NCI-H146 treated with DMSO at 0.1 percent for 48 hours (cell line): ENCODE results near the gene MYO1A.
A peak's percentile ranks its signal among the peaks of the same experiment; 100 is the strongest.
"Not testable (repeated sequence)": the region's sequence is repeated elsewhere in the genome, so short reads cannot be mapped to it uniquely, and the experiment has no call there.

Source experiments
- DNase-seq: peaks from one replicate; lab custom pipeline; 2025; ENCODE audit not compliant: unreplicated experiment; lab: John Stamatoyannopoulos, UW

MYO1A gene

DNA sequence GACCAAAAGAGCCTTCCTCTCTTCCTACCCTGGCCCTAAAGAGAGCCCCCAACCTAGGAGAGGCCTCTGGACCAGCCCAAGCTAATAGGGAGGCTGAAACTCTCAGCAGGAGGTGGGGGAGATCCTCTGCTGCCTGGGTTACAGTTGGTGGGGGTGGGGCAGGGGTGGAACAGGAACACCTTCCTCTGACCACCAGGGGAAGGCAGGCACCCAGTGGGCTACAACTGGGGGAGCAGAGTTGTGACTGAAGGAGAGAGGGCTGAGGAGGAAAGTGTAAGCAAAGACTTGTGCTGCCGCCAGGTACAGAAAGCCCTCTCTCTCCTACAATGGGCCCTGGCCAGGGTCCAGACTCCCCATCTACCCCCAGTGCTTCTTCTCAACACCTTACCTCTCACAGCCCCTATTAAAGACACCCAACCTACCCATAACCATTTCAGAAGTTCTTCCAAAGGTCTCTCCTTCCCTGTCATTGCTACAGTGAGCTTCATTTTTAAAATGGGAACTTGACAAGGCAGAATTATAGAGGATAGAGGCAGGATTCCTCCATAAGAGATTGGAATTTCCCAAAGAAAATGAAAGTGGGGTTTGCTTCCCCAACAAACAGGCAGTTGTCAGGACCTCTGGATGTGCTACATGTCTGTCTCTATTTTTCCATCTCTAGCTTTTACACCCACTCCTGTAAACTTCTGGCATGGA, 1.4 kb downstream of the MYO1A start:
- no peak for DNase-seq

DNA sequence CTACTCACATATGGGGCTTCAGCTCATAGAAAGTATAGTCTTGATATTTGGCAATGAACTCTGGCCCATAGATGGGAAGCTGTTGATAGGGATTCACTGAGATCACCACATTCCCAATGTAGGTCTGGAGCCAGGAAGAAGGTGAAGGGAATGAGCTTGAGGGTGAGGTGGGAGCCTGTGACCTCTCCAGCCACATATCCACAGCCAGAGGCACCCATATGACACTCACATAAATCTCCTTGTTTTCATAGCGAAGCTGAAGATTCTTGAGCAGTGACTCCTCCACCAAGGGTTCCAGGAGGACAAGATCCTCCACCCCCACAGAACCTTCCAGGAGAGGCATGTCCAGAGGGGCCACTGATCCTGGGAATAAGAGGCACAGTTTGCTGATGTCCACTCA, 1.9 kb downstream of the MYO1A start:
- no peak for DNase-seq

DNA sequence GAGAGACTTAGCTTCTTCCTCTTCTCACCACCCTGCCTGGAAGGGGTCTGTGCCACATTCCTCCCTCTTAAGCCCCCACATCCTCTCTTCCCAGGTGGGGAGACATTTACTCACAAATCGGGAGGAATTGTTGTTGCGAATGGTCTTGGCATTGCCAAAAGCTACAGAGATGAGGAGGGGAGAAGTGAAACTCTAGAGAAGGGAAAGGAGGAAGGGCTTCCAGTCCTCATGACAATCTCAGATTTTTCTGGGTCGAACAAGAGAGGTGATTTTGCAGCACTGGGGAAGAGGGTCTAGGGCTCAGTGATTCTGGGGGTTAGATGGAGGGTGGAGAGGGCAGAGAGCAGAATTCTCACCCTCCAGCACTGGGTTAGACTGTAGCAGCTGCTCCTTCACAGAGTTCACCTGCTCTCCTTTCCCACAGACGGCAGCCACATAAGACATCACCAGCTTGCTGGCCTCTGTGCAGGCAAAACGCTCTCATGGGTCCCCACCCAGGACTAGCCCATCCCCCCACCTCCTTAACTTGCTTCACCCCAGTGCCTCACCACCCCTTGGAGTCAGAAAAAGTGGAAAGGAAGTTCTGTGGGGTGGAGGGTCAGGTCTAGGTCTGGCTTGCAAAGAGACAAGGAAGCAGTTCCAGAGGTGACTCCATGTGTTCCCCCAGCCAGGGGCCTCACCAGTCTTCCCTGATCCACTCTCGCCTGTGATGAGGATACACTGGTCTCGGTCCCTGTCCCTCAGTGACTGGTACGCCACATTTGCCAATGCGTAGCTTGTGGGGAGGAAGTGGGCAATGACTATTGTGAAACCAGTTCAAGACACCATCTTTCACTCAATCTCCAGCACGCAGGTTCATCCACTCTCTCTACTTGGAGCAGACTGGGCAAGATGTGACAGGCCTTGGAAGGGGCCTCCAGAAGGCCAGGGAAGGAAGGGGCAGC, 2.7 kb downstream of the MYO1A start:
- DNase-seq: no peak

DNA sequence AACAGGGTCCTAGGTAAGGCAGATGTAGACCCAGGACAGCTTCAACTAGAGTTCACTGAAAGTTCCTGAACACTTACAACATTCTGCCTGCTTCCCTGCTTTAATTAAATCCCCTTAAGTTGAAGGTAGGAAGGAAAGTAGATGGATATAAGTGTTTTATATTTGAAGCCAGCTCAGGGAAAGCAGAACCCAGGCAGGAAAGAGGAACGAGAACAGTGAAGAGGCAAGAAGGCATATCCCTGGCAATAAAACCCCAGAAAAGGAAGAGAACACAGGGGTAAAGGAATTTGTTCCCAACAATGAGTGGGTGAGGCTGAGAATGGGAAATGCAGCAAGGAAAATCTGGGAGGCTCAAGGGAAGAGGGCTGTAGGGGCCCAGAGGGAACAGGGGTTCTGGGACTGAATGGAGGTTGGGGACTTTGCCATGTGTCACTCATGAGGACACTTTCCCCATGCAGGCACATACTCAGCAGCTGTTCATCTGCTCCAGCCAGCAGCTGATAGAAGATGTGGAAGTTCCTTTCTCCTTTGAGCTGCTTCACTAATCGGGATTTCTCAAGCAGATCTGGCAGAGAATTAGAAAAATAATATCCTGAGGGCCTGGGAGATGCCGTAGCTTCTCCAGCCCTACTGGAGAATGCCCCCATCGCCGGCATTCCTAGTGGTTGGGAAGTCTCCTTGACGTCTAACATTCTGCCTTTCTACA, 3.7 kb downstream of the MYO1A start:
- DNase-seq: no peak

DNA sequence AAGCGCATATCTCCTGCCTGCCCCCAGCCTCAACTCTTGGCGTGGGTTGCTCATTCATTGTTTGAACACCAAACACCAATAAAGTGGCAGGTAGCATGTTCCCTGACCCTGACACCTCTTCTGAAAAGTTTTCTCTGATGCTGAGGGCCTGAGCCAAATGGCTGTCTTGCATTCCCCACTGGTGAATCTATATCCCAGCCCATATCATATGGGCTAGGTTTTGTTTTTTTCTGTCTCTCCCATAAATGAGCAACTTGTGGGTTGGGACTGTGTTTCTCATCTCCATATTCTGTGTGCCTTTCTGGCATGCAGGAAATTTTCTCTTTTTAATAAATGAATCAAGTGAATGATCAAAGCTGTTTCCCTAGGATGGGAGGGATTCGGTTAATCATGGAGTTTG, 5.0 kb downstream of the MYO1A start:
- no peak for DNase-seq

DNA sequence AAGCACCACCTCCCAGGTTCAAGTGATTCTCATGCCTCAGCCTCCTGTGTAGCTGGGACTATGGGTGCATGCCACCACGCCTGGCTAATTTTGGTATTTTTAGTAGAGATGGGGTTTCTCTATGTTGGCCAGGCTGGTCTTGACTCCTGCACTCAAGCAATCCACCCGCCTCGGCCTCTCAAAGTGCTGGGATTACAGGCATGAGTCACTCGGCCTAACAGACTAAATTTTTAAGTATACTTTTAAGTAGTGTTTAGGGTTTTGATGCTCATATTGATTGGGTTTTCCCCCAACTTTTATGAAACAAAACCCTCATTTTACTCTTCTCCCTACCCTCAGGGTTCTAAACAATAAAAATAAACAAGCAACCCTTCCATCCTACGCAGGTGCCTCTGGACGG, 5.5 kb downstream of the MYO1A start:
- DNase-seq: no peak

DNA sequence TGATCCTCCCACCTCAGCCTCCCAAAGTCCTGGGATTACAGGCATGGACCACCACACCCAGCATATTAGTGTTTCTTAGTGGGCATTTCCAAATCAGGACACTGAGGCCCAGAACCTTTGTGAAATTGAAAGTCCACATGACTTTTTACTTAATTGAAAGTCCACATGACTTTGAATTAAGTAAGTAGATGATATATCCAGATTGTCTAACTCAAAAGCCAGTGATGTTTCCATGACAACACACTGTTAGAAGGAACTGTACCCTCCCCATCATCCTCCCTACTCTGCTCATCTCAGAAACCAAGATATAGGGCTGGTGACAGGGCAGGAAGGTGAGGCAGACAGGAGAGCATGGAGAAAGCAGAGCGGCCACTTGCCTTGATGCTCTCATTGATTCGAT, 7.2 kb downstream of the MYO1A start:
- DNase-seq: no peak

DNA sequence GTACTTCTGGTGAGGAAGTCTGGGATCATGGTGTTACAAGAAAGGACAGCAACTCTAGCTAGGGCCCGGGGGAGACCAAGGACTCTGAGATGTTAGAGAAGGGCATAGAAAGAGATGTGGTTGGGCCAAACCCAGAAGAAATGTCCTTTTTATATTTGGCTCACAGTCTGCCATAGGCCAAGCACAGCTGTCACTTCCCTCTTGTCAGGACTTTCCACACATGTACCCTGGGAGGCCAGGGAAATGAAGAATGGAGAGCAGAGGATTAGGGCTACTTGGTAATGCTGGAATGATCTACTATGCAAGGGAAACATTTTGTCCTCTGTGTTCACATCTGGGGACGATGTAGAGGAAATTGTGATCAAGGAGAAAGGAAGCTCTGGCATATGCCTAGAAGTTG, 9.2 kb downstream of the MYO1A start:
- DNase-seq: no peak

DNA sequence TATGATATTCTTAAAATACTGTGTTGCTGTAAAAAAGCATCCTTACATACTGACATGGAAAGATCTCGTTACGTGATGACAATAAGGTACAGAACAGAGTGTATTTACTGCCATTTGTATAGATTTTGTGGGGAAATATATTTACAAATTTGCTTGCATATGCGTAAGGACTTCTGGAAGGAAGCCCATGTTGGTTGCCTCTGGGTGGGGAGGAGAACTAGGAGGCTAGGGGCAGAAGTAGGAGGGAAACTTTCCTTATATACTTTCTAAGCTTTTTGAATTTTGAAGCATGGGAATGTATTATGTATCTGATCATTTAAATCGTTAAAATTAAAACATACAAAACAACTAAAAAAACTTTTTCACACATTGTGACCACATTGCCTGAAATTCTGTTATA, 9.7 kb downstream of the MYO1A start:
- no peak for DNase-seq

DNA sequence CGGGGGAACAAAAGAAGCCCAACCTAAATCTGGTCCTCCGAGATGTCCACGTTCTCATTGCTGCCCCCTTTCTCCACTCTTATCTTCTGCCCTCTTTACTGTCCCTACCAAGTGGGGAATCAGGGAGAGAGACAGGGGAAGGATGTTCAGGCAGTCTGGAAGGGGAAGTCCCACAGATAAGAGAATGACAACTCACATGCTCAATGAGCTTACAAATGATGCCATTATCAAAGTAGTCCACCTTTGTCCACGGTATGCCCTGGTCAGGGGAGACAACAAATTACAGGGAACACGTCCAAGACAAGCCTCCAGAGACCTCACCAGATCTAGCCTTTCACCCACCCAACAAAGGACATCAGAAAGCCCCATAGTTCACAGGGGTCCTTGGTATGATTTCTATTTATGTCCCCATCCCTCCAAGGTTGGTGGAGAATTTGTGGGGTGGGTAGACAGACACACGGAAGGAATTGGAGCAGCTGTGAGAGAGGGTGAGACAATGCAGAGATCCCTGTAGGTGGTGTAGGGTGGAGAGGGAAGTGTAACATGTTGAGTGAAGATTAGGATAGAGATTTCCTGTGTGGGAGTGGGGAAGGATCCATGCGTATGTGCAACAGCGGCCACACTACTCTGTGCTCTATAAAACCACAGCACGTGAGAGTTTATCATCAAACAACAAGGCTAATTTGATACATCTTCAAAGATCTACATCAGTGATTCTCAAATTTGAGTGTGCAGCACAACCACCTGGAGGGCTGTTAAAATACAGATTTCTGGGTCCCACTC, 10.7 kb downstream of the MYO1A start:
- no peak for DNase-seq

DNA sequence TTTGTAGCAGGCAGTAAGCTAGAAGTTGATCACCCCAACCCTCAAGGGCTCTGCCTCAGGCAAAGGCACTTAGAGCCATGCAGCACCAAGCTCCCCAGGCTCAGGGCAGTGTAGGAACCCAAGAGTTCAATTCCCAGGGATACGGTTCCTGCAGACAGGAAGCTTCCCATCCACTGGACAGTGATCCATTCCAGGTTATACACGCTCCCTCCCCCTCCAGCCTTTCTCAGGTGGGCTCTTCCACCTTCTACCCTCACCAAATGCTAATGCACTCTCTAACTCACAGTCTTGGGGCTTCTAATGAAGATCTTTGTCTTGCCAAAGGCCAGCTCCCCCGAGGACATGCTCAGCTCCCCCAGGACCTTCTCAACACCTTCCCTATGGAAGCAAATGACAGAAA, 12.7 kb downstream of the MYO1A start:
- no peak for DNase-seq

DNA sequence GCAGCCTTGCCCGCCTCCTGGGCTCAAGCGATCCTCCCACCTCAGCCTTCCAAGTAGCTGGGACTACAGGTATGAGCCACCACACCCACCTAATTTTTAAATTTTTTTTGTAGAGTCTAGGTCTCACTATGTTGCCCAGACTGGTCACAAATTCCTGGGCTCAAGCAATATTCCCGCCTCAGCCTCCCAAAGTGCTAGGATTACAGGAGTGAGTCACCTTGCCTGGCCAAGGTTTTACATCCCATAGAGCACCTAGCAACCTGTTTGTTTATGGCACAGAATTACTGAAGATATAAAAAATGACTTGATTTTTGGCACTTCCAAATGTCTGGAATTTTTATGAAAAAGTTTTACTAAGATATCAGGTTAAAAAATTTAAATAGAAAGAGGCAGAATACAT, 16.5 kb downstream of the MYO1A start:
- no peak for DNase-seq

DNA sequence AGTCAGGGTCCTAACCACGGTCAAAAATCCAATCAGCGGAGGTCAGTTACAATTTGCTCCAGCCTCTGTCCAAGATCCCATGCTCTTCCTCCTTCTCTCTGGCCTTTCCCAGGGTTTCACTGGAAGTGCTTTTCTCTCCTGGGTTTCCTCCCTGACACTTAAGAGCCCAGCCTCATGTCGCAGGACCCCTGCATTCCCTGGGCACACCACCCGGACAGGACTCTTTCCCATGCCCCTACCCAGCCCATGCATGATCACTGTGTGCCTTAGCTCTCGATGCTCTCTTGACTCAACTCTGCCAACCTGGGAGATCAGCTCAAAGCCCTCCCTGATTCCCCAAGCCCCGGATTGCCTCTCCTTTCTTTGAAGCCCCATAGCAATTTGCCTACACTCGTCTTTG, 18.1 kb downstream of the MYO1A start:
- no peak for DNase-seq

DNA sequence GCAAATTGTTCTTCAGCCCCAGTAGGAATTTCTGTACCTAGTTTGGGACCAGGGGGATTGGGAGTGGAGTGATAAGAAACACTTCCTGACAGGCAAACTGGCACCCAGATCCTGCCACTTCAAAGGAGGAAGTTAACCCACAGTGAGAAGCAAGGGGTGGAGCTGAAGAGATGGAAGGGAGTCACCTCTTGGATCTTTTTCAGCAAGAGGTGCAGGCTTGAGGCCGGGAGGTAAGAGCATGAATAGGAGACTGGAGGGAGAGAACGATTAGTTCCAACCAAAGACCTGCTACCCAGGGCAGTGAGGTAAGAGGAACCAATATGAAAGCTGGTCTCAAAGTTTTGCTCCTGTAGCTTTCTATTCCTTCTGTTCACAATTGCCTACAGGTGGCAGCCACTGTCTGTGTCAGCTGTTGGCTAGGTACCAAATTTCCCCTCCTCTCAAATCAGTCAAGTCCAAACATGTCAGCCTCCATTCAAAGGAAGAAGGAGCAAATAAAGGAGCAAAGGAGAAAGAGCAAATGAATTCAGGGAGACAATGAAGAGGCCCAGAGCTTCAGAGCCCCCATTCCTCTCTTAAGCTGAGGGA, 18.7 kb downstream of the MYO1A start:
- peak; percentile 77 for DNase-seq

DNA sequence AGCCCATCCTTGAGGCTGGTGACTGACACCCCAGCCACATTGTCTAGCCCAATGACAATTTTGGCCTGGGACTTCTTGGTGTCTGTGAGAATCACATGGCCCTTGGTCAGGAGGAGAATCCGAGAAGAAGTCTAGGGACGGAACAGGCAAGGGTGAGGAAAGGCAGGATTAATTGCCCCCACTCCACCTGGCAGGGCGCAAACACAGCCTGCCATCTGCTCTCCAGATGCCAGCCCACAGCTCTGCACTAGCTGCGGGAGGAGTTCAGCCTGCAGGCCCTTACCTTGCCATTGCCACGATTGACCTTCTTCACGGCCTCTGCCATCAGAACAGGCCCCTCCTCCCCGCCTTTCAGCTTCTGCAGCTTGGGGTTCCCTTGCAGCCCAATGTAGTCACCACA, 20.5 kb downstream of the MYO1A start:
- no peak for DNase-seq

DNA sequence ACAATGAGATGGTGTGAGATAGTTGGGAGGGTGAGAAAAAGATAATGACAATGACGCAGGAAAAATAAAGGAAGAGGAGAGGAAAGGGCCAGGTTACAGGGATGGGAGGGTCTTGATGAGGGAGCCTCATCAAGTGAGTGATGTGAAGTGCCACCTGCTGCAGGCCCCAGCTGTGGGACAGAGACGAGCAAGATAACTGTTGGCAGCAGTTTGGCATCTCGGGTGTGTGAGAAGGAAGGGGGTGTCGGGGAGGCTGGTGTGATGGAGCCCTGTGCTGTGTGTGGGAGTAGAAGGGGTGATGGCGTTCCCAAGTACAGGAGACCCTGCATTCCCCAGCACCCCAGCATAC, 22.1 kb downstream of the MYO1A start:
- DNase-seq: no peak

DNA sequence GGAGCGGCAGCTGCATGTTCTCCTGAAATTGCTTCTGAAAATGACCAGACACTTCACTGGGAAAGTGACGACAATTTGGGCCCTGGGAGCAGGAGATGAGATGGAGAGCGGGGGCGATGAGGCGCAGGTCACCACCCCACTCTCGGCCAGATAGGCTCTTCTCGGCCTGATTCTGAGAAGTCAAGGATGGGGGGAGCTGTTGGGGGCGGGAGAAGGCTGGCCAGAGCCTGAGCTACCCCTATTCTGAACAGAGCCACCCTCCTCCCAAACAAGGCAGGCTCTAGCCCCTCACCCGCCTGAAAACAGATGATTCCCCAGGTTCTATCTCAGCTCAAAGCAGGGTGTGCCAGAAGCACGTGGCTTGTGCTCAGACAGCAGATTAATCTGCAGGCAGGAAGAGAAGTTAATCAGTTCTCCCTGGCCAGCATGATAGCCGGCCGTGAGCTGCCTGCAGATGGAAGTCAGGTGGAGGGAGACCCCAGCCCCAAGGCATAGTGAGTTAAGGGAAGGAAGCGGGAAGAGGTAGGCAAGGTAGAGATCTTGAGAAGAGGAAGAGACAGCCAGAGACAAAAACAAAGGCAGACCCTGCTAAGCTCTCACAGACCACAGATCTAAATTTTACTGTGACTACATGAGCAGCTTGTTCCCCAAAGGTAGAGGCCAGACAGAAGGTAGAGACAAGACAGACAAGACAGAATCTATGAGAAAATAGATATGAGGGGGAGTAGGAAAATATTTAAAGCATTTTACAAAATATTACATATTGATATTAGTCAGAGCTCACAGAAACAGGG, 22.7 kb downstream of the MYO1A start:
- DNase-seq: no peak

DNA sequence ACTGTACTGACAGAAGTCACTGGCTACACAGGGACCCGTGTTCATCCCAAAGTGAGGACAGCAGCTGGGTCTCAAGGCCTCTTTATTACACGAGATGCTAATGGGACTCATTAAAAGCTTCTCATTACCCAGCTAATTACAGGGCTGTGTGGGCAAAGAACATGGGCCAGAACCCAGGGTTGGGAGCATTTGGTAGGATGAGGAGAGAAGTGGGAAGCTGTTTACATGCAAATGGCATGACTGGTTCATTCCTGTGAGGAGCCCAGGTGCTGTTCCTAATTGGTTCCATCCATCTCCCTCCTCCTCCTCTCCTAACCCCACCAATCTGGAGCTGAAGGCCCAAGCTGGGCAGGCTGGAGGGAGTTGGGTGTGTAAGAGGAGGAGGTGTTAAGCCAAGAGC, 24.7 kb downstream of the MYO1A start:
- DNase-seq: no peak

DNA sequence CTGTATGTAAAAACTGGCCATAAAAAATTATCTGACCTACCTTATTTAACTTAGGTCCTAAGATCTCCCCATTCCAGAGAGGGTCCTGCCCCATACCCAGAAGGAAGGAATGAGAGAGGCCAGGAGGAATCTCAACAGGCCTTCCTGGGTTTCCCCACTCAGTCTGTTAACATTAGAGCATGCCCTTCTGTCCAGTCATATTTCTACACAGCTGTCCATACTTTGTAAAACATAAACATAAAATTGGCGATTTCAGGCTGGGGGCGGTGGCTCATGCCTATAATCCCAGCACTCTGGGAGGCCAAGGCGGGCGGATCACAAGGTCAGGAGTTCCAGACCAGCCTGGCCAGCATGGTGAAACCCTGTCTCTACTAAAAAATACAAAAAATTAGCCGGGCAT, 27.6 kb downstream of the MYO1A start:
- not testable (repeated sequence) for DNase-seq
